Activated naive CD4-positive, alpha-beta T cell treated with anti-CD3 and anti-CD28 coated beads, Interleukin-2, amount 10 ng/mL, durations not matched to agents 7 days and 5 days (primary cell): ENCODE data around the gene SIL1.
"Not testable (repeated sequence)": the region's sequence is repeated elsewhere in the genome, so short reads cannot be mapped to it uniquely, and the experiment has no call there.

ENCODE experiments used
- CTCF ChIA-PET: fragments of 350-600 bp; sonication (Branson Sonifier 250); formaldehyde crosslinking; loops from one replicate; lab custom pipeline; 2021; ENCODE audit warnings: antibody characterized with exemption; lab: Charles Lee
- DNase-seq: peaks from one replicate; pipeline ENCODE4 v3.0.0-alpha.2; 2020
- H3K27ac Mint-ChIP-seq: one replicate; pipeline ENCODE4 v1.8.0; 2021; ENCODE audit warnings: mild to moderate bottlenecking, moderate library complexity, mixed read lengths
- H3K27me3 Mint-ChIP-seq: one replicate; pipeline ENCODE4 v1.8.0; 2021; ENCODE audit warnings: mild to moderate bottlenecking, mixed read lengths
- H3K36me3 Mint-ChIP-seq: one replicate; pipeline ENCODE4 v1.8.0; 2021; ENCODE audit warnings: mixed read lengths
- H3K4me1 Mint-ChIP-seq: one replicate; pipeline ENCODE4 v1.8.0; 2021; ENCODE audit warnings: mixed read lengths
- H3K4me3 Mint-ChIP-seq: one replicate; pipeline ENCODE4 v1.8.0; 2021; ENCODE audit warnings: mild to moderate bottlenecking, moderate library complexity, mixed read lengths
- H3K9me3 Mint-ChIP-seq: one replicate; pipeline ENCODE4 v1.8.0; 2021; ENCODE audit warnings: mixed read lengths

SIL1 gene

DNA sequence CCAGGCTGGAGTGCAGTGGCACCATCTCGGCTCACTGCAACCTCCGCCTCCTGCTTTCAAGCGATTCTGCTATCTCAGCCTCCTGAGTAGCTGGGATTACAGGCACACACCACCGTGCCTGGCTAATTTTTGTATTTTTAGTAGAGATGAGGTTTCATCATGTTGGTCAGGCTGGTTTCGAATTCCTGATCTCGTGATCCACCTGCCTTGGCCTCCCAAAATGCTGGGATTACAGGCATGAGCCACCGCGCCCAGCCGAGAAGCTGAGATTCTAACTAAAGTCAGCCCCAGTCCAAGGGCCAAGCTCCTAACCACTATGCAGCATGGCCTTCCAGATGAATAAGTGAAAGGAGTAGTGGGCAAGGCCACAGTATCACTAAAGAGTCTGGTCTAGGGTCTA is 20.9 kb downstream of the SIL1 start:
- CTCF ChIA-PET, H3K27ac Mint-ChIP-seq, H3K27me3 Mint-ChIP-seq, H3K9me3 Mint-ChIP-seq, DNase-seq, H3K36me3 Mint-ChIP-seq, H3K4me1 Mint-ChIP-seq, H3K4me3 Mint-ChIP-seq: not testable (repeated sequence)

GRCh38 chr5:139174382-139174781 is 23.8 kb downstream of the SIL1 start:
- H3K27me3 Mint-ChIP-seq, H3K9me3 Mint-ChIP-seq, H3K36me3 Mint-ChIP-seq, H3K4me3 Mint-ChIP-seq, DNase-seq, H3K27ac Mint-ChIP-seq, CTCF ChIA-PET, H3K4me1 Mint-ChIP-seq: not testable (repeated sequence)

GRCh38 chr5:139171779-139172404 is 26.3 kb downstream of the SIL1 start:
- Mint-ChIP-seq H3K9me3 (peaks cover 7% of the 10 kb centered on the region), H3K36me3 (peaks cover 6% of the 10 kb centered on the region), H3K4me1 (peaks cover 4% of the 10 kb centered on the region), H3K4me3 (no peak overlapping the region), H3K27me3 (no peaks in the 10 kb centered on the region), H3K27ac (no peak overlapping the region)
- DNase-seq = no peak
- CTCF ChIA-PET = no interaction called here

DNA sequence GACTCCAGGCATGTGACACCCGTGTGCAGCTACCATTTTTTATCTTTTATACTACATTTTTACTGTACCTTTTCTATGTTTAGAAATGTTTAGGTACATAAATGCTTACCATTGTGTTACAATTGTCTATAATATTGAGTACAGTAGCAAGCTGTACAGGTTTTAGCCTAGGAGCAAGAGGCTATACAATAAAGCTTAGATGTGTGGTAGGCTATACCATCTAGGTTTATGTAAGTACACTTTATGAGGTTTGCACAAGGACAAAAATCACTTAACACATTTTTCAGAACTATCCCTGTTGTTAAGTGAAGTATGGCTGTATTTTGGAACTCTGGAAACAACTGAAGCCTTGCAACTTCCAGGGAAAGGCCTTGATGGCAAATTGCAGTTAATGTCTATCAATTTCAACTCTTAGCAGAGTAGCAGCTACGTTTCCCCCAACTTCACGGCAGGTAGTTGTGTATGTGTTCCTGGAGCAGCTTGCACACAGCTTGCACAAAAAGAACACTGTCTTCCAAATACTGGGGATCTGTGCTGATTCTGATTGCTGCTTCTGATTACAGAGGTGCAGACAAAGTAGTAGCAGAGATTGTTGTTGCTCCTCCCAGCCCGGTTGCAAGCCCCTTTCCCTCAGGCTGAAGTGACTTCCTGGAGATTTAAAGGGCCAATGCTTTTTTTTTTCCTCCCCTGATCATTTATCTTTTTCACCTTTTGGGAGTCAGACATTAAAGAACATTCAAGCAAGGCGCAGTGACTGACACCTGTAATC is 30.0 kb downstream of the SIL1 start:
- Mint-ChIP-seq H3K36me3 (peaks cover 6% of the 10 kb centered on the region), H3K27me3 (no peaks in the 10 kb centered on the region), H3K27ac (no peak overlapping the region), H3K4me3 (no peak overlapping the region), H3K4me1 (peaks cover 4% of the 10 kb centered on the region), H3K9me3 (peaks cover 7% of the 10 kb centered on the region)
- CTCF ChIA-PET = no interaction called here
- DNase-seq = no peak

DNA sequence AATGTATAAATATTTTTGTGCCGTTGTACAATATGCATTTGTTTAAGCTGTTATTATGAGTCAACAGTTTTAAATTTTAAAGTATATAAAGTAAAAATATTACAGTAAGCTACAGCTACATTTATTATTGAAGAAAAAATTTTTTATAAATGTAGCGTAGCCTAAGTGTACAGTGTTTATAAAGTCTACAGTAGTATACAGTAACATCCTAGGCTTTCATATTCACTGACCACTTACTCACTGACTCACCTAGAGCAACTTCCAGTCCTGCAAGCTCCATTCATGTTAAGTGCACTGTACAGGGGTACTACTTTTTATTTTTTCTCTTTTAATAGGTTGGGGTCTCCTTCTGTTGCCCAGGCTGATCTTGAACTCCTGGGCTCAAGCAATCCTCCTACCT is 30.6 kb downstream of the SIL1 start:
- Mint-ChIP-seq H3K4me3 (no peak overlapping the region), H3K36me3 (peaks cover 6% of the 10 kb centered on the region), H3K9me3 (peaks cover 7% of the 10 kb centered on the region), H3K4me1 (peaks cover 4% of the 10 kb centered on the region), H3K27ac (no peak overlapping the region), H3K27me3 (no peaks in the 10 kb centered on the region)
- CTCF ChIA-PET = no interaction called here
- DNase-seq = no peak

GRCh38 chr5:139167063-139167462 is 31.1 kb downstream of the SIL1 start:
- no peaks in the 10 kb centered on the region for H3K27me3 Mint-ChIP-seq
- peaks cover 5% of the 10 kb centered on the region for H3K36me3 Mint-ChIP-seq
- CTCF ChIA-PET = no interaction called here
- H3K4me3 Mint-ChIP-seq = no peak overlapping the region
- no peak overlapping the region for H3K27ac Mint-ChIP-seq
- DNase-seq = no peak
- peaks cover 4% of the 10 kb centered on the region for H3K4me1 Mint-ChIP-seq
- H3K9me3 Mint-ChIP-seq = peaks cover 5% of the 10 kb centered on the region

DNA sequence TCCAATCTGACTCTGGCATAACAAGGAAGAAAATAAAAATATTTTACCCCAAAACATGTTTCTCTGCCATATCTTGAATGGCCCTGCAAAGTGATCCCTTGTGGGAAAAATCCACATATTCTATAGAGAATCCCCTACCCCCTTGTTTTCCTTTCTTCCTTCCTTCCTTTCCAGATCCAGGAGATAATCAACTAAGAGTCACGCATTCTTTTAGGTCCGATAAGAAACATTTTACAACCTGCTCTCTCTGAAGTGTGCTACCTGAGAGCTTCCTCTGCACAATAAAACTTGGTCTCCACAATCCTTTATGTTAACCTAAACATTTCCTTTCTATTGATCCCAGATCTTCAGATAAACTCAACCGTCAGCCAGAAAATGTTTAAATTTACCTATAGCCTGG is 33.3 kb downstream of the SIL1 start:
- H3K9me3 Mint-ChIP-seq, H3K4me1 Mint-ChIP-seq, CTCF ChIA-PET, DNase-seq, H3K36me3 Mint-ChIP-seq, H3K27ac Mint-ChIP-seq, H3K4me3 Mint-ChIP-seq, H3K27me3 Mint-ChIP-seq: not testable (repeated sequence)

DNA sequence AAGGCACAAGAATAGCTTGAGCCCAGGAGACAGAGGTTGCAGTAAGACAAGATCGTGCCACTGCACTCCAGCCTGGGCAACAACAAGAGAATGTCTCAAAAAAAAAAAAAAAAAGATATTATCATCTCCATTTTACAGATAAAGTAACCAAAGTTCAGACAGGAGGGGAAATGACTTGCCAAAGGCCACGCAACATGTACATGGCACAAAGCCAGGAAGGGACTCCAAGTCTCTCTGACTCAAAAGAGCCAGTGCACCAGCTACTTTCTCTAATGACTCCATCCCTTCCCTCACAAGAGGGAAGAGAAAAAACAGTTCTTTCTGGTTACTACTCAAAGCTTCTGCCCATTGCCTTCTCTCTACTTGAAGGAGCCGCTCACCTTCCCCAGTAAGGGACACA is 34.1 kb downstream of the SIL1 start:
- CTCF ChIA-PET = no interaction called here
- Mint-ChIP-seq H3K27ac (no peak overlapping the region), H3K9me3 (no peaks in the 10 kb centered on the region), H3K4me3 (no peak overlapping the region), H3K27me3 (no peaks in the 10 kb centered on the region), H3K36me3 (no peaks in the 10 kb centered on the region), H3K4me1 (peaks cover 4% of the 10 kb centered on the region)
- no peak for DNase-seq

DNA sequence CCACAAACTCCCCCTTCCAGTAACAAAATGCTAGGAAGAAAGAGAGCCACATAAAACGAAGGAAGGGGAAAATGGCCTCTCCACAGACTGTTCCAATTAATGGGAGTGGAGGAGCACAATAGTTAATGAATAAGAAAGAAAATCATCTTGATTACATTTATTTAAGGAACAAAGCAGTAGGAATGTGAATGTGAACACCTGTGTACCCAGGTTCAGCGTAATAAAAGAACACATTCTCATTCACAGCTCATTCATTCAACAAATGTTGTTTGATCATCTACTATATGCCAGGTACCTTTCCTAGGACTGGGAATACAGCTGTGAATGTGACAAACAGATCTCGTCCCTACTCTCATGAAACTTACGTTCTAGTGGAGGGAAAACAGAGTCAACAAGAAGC is 35.7 kb downstream of the SIL1 start:
- no peaks in the 10 kb centered on the region for H3K36me3 Mint-ChIP-seq
- H3K4me1 Mint-ChIP-seq = no peaks in the 10 kb centered on the region
- no peak overlapping the region for H3K27ac Mint-ChIP-seq
- no peaks in the 10 kb centered on the region for H3K9me3 Mint-ChIP-seq
- no peak for DNase-seq
- CTCF ChIA-PET = no interaction called here
- H3K27me3 Mint-ChIP-seq = no peaks in the 10 kb centered on the region
- no peak overlapping the region for H3K4me3 Mint-ChIP-seq

DNA sequence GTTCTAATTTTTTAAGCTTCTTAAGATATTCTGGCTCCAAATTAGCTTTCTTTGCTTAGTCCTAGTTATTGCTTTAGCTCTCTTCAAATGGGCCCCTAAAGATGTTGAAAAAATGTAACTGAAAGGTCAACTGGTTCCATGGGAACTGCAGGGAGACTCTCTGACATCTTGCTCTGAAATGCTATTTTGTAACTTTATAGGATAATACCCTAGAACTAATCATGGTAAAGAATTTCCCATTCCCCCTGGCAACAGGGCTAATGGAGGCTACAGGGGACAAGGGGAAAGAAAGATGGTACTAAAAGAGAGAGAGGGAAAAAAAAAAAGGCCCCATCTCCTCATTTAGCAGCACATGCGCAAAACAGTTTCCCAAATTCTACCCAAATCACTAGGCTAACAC is 39.4 kb downstream of the SIL1 start:
- CTCF ChIA-PET = no interaction called here
- Mint-ChIP-seq H3K4me3 (no peak overlapping the region), H3K9me3 (no peaks in the 10 kb centered on the region), H3K4me1 (no peaks in the 10 kb centered on the region), H3K27ac (no peak overlapping the region), H3K36me3 (no peaks in the 10 kb centered on the region), H3K27me3 (no peaks in the 10 kb centered on the region)
- DNase-seq = no peak

GRCh38 chr5:139157556-139157955 is 40.6 kb downstream of the SIL1 start:
- no peaks in the 10 kb centered on the region for H3K4me1 Mint-ChIP-seq
- H3K27me3 Mint-ChIP-seq = no peaks in the 10 kb centered on the region
- no peaks in the 10 kb centered on the region for H3K36me3 Mint-ChIP-seq
- H3K9me3 Mint-ChIP-seq = no peaks in the 10 kb centered on the region
- H3K27ac Mint-ChIP-seq = no peak overlapping the region
- CTCF ChIA-PET = interaction anchor here (0.8 kb wide), 1 partner anchor 70 kb away, joined by 4 read pairs; no protein-coding TSS in a partner anchor
- no peak for DNase-seq
- no peak overlapping the region for H3K4me3 Mint-ChIP-seq

DNA sequence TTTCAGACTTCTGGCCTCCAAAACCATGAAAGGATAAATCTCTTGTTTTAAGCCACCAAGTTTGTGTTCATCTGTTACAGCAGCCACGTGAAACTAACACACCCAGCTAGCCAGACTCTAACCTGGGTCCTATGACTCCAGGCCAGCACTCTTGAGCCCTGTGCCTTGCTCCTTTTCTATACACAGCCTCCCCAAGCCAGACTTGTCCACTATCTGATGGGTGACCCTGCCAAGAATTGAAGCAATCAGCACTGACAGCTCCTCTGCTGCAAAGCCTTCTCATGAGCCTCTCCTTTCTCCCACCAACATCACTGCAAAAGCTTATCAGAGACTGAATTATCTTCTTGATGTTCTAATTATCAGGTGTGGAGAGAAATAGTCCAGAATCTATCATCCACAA is 41.4 kb downstream of the SIL1 start:
- CTCF ChIA-PET = interaction anchor here (0.8 kb wide), 1 partner anchor 70 kb away, joined by 4 read pairs; no protein-coding TSS in a partner anchor

DNA sequence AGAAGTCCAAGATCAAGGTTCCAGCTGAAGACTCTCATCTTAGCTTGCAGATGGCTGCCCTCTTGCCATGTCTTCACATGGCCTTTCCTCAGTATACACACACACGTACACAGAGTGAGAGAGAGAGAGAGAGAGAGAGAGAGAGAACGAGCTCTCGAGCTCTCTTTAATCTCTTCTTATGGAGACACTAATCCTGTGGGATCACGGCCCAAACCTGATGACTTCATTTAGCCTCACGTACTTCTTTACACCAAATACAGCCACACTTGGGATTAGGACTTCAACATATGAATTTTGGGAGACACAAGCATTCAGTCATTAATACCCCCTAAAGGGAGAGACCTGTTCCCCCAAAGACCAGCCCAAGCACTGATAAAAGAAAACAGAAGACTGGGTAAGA is 42.8 kb downstream of the SIL1 start:
- DNase-seq = no peak
- H3K9me3 Mint-ChIP-seq = no peaks in the 10 kb centered on the region
- H3K4me1 Mint-ChIP-seq = no peaks in the 10 kb centered on the region
- H3K27me3 Mint-ChIP-seq = no peaks in the 10 kb centered on the region
- H3K36me3 Mint-ChIP-seq = no peaks in the 10 kb centered on the region
- CTCF ChIA-PET = no interaction called here
- no peak overlapping the region for H3K4me3 Mint-ChIP-seq
- H3K27ac Mint-ChIP-seq = no peak overlapping the region

More for the DNA sequence above, 41.4 kb downstream of the SIL1 start:
- Mint-ChIP-seq H3K4me3 (no peak overlapping the region), H3K4me1 (no peaks in the 10 kb centered on the region), H3K27me3 (no peaks in the 10 kb centered on the region), H3K36me3 (no peaks in the 10 kb centered on the region), H3K9me3 (no peaks in the 10 kb centered on the region), H3K27ac (no peak overlapping the region)
- no peak for DNase-seq

DNA sequence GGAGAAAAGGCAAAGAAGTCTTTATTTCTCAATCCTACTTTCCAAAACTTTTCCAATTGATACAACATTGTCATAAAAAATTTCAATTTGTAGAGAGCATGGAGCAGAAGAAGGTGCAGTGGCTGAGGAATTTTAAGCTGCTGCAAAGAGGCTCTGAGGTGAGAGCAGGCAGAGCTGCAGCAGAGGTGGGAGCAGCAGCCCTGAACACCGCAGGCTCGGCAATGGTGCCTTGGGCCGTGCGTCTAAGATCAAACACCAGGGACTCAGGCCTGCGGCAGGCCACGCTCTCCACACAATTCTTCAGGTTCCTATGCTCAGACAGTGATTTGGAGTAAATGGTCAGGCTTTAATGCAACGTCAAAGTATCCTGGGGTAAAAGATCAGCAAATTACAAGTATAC is 46.3 kb downstream of the SIL1 start:
- Mint-ChIP-seq H3K36me3 (no peaks in the 10 kb centered on the region), H3K27ac (no peak overlapping the region), H3K9me3 (no peaks in the 10 kb centered on the region), H3K4me3 (no peak overlapping the region), H3K27me3 (no peaks in the 10 kb centered on the region), H3K4me1 (no peaks in the 10 kb centered on the region)
- no peak for DNase-seq
- CTCF ChIA-PET = interaction anchor here (0.8 kb wide), 1 partner anchor 21 kb away, joined by 3 read pairs; no protein-coding TSS in a partner anchor

DNA sequence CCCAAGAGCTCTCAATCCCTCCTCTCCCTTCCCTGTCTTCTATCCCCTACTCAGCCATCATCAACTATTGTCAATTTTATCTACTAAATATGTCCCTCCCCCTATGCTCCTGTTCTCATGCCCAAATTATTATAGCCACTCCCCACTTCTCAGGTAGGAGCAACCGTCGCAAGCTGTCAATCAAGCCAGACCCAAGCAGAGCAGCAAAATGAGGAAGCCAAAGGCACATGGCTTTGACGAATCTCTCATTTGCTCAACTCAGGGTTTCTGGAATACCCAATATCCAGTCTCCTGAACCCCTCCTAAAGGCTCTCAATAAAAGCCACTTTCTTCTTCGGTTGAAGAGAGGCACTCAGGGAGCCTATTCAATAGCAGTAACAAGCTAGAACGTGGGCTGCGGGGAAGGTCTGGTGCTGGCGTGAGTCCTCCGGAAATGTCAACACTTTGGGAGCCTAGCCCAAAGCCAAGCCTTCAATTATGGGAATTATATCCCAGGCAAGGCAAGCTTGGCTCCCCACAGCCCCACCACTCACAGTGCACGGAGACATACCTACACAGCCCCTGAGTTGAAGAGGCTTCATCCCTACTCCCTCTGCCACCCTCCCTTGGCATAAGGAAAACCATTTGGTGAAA is 47.7 kb downstream of the SIL1 start:
- Mint-ChIP-seq H3K9me3 (no peaks in the 10 kb centered on the region), H3K27ac (no peak overlapping the region), H3K4me1 (no peaks in the 10 kb centered on the region), H3K4me3 (no peak overlapping the region), H3K36me3 (no peaks in the 10 kb centered on the region), H3K27me3 (no peaks in the 10 kb centered on the region)
- CTCF ChIA-PET = interaction anchor here (1.6 kb wide), 1 partner anchor 10 kb away, joined by 5 read pairs; no protein-coding TSS in a partner anchor
- no peak for DNase-seq
